NCI-H128 (cell line): ENCODE data around the gene BLMH.
"Not testable (repeated sequence)": the region's sequence is repeated elsewhere in the genome, so short reads cannot be mapped to it uniquely, and the experiment has no call there.

ENCODE experiments used
- DNase-seq: peaks from one replicate; lab custom pipeline; 2025; ENCODE audit not compliant: unreplicated experiment; lab: John Stamatoyannopoulos, UW

Gene BLMH

DNA sequence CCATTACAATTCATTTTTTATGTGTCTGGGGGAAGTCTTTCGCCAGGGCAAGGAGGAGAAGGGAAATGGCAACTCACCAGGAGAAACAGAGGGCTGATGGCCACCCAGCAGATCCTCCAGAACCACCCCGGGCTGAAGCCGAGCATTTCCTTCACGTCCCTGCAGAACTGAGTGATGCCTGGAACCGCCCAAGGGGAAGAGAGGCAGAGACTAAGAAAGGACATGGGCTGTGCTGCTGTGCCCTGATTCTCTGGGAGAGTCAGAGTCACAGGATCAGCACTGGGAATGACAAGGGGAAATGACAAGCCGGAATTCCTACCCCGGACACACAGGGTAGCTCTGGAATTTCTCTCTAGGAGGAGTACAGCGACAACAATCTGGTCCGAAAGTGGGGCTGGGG is 84.1 kb downstream of the BLMH start:
- DNase-seq = no peak

DNA sequence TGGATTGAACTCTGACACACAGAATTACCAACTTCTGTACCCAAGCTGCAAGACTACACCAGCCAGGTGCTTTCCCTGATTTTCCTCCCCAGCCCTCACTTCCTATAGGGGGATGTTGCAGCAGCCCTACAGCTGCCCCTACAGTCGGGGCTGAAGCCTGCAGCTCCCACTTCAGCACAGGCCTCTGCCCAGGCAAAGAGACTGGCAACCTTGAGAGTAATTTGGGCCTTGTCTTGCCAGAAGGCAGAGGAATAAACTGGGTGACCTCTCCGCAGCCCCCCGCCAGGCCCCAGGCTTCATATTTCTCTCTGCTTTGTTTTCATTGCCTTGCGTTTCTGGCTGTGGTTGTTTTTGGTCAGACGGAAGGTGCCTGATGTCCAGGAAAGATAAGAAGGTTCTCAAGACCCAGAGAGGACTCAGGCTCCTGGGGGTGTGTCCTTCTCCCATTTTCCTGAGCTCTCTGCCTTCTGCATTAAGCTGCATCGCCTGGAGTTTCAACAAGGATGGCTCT is 88.2 kb downstream of the BLMH start:
- no peak for DNase-seq

DNA sequence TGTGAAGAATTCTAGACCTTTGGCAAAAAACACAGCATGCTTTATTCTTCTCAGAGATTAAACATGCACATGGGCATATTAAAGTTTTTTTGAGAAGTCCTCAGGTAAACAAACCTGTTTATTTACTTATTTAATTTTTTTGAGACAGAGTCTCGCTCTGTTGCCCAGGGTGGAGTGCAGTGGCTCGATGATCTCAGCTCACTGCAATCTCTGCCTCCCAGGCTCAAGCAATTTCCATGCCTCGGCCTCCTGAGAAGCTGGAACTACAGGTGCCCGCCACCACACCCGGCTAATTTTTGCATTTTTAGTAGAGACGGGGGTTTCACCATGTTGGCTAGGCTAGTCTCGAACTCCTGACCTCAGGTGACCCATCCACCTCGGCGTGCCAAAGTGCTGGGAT is 91.1 kb downstream of the BLMH start:
- not testable (repeated sequence) for DNase-seq

DNA sequence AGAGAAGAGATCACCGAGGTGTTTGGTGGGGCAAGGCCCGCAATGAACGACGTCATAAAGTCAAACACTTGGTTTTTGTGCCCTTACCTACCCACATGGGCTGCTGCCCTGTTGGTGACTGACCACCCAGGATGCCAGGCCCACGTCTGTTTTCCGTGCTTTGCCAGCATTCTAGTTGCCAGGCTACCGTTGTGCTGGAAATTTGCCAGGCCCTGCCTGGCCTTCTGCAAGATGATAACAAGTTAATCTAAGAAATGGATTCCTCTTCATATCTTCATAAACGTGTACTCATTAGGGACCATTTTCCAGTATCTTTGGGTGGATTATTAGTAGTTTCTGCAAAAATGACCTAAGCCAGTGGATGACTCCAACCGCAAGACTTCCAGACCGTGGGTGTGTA is 91.6 kb downstream of the BLMH start:
- no peak for DNase-seq

DNA sequence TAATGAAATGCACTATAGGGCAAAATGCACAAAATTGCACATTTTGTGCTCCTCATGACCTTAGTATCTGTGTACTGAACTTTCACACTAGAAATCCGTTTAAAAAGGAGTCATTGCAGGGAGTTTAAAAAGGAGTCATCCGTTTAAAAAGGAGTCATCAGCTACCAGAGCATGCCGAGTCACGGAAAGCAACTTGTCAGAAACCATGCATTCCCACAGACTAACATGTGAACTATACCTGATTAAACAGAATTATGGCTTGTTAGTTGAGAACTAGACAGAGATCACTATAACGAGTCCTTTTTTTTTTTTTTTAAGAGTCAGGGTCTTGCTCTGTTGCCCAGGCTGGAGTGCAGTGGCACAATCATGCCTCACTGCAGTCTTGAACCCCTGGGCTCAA is 92.1 kb downstream of the BLMH start:
- no peak for DNase-seq
